ENCODE data around the gene SERHL2. TPM values are rescaled to one million over a fixed set of nuclear protein-coding genes. Genes with fewer than 3 reads are reported as not detected.

SERHL2 gene
- total and polyA plus RNA-seq, 2 experiments from 2014 or later, result 4.8 to 5.0 TPM

GRCh38 chr22:42619261-42620063 is 65.7 kb downstream of the SERHL2 start:
- Histone ChIP-seq H3K4me2 (ENCODE audit: unreplicated experiment) (no peak overlapping the region), H3K27ac (peak overlapping the region; percentile 74; the same call in 1 of the 2 replicates), H4K20me1 (ENCODE audit: insufficient read depth) (no peaks in the 10 kb centered on the region), H3K9me2 (ENCODE audit: insufficient read depth) (no peaks in the 10 kb centered on the region), H3F3A (ENCODE audit: insufficient read depth) (peaks cover 51% of the 10 kb centered on the region), H3K27me3 (replicated peaks; ENCODE audit: insufficient read depth) (no peaks in the 10 kb centered on the region), H3K4me3 (no peak overlapping the region), H3K36me3 (ENCODE audit: low read depth) (peaks cover 8% of the 10 kb centered on the region; the same call in 1 of the 2 replicates), H3K9me3 (ENCODE audit: low read depth) (no peaks in the 10 kb centered on the region), H3K4me1 (ENCODE audit: insufficient read depth) (peaks cover 32% of the 10 kb centered on the region), H3K79me2 (ENCODE audit: insufficient read depth) (no peaks in the 10 kb centered on the region), H2AFZ (no peak overlapping the region), H3K9ac (no peak overlapping the region)
- TF ChIP-seq EZH2 (IDR thresholded peaks at IDR 0.05; ENCODE audit: insufficient read depth, poor library complexity, severe bottlenecking) (no peak), EZH2phosphoT487 (IDR thresholded peaks at IDR 0.05; ENCODE audit: insufficient read depth, low read depth) (no peak)
- no peak for DNase-seq
- 80 to 81% methylated on average over 17 to 29 of the region's 35 CpGs for WGBS, 2 experiments (ENCODE audit: low coverage in 1 of 2, low lambda C conversion rate in 2 of 2, missing lambda C conversion rate in 2 of 2)
- in situ Hi-C loops (cut with MboI), result no loop called here

- 83 to 88% methylated on average over 4 of the region's 4 CpGs for WGBS, 2 experiments (ENCODE audit: low coverage in 1 of 2, low lambda C conversion rate in 2 of 2, missing lambda C conversion rate in 2 of 2)
- in situ Hi-C loops (cut with MboI), result no loop called here
- TF ChIP-seq EZH2phosphoT487 (IDR thresholded peaks at IDR 0.05; ENCODE audit: insufficient read depth, low read depth) (no peak), EZH2 (IDR thresholded peaks at IDR 0.05; ENCODE audit: insufficient read depth, poor library complexity, severe bottlenecking) (no peak)
Observed at GRCh38 chr22:42620084-42620483, 66.3 kb downstream of the SERHL2 start.

GRCh38 chr22:42621505-42622002 is 67.8 kb downstream of the SERHL2 start:
- H3K4me2 ChIP-seq (ENCODE audit: unreplicated experiment), result peak overlapping the region; percentile 19
- no peak for TF ChIP-seq EZH2 (IDR thresholded peaks at IDR 0.05; ENCODE audit: insufficient read depth, poor library complexity, severe bottlenecking)
- no peak for TF ChIP-seq EZH2phosphoT487 (IDR thresholded peaks at IDR 0.05; ENCODE audit: insufficient read depth, low read depth)
- WGBS, 2 experiments (ENCODE audit: low coverage in 1 of 2, low lambda C conversion rate in 2 of 2, missing lambda C conversion rate in 2 of 2), result 16 to 18% methylated on average over 11 of the region's 11 CpGs
- no peak overlapping the region for H3K4me3 ChIP-seq
- in situ Hi-C loops (cut with MboI), result no loop called here
- DNase-seq, result peak; percentile 90
- H4K20me1 ChIP-seq (ENCODE audit: insufficient read depth), result no peaks in the 10 kb centered on the region
- peak overlapping the region; percentile 74 for H3K27ac ChIP-seq
- no peaks in the 10 kb centered on the region for H3K79me2 ChIP-seq (ENCODE audit: insufficient read depth)
- no peaks in the 10 kb centered on the region for H3K9me3 ChIP-seq (ENCODE audit: low read depth)
- no peaks in the 10 kb centered on the region for H3K27me3 ChIP-seq (replicated peaks; ENCODE audit: insufficient read depth)
- peak overlapping the region; percentile 39 for H3K9ac ChIP-seq
- peaks cover 40% of the 10 kb centered on the region for H3F3A ChIP-seq (ENCODE audit: insufficient read depth)
- H2AFZ ChIP-seq, result no peak overlapping the region
- H3K9me2 ChIP-seq (ENCODE audit: insufficient read depth), result no peaks in the 10 kb centered on the region
- peaks cover 21% of the 10 kb centered on the region; the same call in 1 of the 2 replicates for H3K36me3 ChIP-seq (ENCODE audit: low read depth)
- H3K4me1 ChIP-seq (ENCODE audit: insufficient read depth), result peaks cover 28% of the 10 kb centered on the region

More at GRCh38 chr22:42620084-42620483, 66.3 kb downstream of the SERHL2 start:
- Histone ChIP-seq H4K20me1 (ENCODE audit: insufficient read depth) (no peaks in the 10 kb centered on the region), H3K36me3 (ENCODE audit: low read depth) (peaks cover 11% of the 10 kb centered on the region; the same call in 1 of the 2 replicates), H3K27me3 (replicated peaks; ENCODE audit: insufficient read depth) (no peaks in the 10 kb centered on the region), H3K4me1 (ENCODE audit: insufficient read depth) (peaks cover 32% of the 10 kb centered on the region), H2AFZ (no peak overlapping the region), H3F3A (ENCODE audit: insufficient read depth) (peaks cover 51% of the 10 kb centered on the region), H3K27ac (peak overlapping the region; percentile 74), H3K9me2 (ENCODE audit: insufficient read depth) (no peaks in the 10 kb centered on the region), H3K9ac (peak overlapping the region; percentile 13; the same call in 1 of the 2 replicates), H3K79me2 (ENCODE audit: insufficient read depth) (no peaks in the 10 kb centered on the region), H3K4me3 (no peak overlapping the region), H3K9me3 (ENCODE audit: low read depth) (no peaks in the 10 kb centered on the region), H3K4me2 (ENCODE audit: unreplicated experiment) (no peak overlapping the region)
- no peak for DNase-seq

GRCh38 chr22:42622061-42622710 is 68.4 kb downstream of the SERHL2 start:
- Histone ChIP-seq H4K20me1 (ENCODE audit: insufficient read depth) (no peaks in the 10 kb centered on the region), H3K9me2 (ENCODE audit: insufficient read depth) (no peaks in the 10 kb centered on the region), H2AFZ (no peak overlapping the region), H3F3A (ENCODE audit: insufficient read depth) (peaks cover 34% of the 10 kb centered on the region), H3K4me1 (ENCODE audit: insufficient read depth) (peaks cover 28% of the 10 kb centered on the region), H3K4me2 (ENCODE audit: unreplicated experiment) (no peak overlapping the region), H3K9me3 (ENCODE audit: low read depth) (no peaks in the 10 kb centered on the region), H3K36me3 (ENCODE audit: low read depth) (peaks cover 21% of the 10 kb centered on the region; the same call in 1 of the 2 replicates), H3K79me2 (ENCODE audit: insufficient read depth) (no peaks in the 10 kb centered on the region), H3K9ac (peak overlapping the region; percentile 39), H3K4me3 (no peak overlapping the region), H3K27me3 (replicated peaks; ENCODE audit: insufficient read depth) (no peaks in the 10 kb centered on the region), H3K27ac (peak overlapping the region; percentile 74)
- WGBS, 2 experiments (ENCODE audit: low coverage in 1 of 2, low lambda C conversion rate in 2 of 2, missing lambda C conversion rate in 2 of 2), result 87 to 89% methylated on average over 20 of the region's 20 CpGs
- TF ChIP-seq EZH2 (IDR thresholded peaks at IDR 0.05; ENCODE audit: insufficient read depth, poor library complexity, severe bottlenecking) (no peak), EZH2phosphoT487 (IDR thresholded peaks at IDR 0.05; ENCODE audit: insufficient read depth, low read depth) (no peak)
- no peak for DNase-seq
- in situ Hi-C loops (cut with MboI), result no loop called here
